GM19455 (cell line): Measurements from ENCODE around the gene PSORS1C1.
"Not testable (repeated sequence)": the region's sequence is repeated elsewhere in the genome, so short reads cannot be mapped to it uniquely, and the experiment has no call there.

Source experiments
- ATAC-seq: cut with Tn5 transposase; IDR thresholded peaks from one replicate; pipeline ENCODE4 v1.9.1; 2021; ENCODE audit not compliant: unreplicated experiment

Gene PSORS1C1, protein sequence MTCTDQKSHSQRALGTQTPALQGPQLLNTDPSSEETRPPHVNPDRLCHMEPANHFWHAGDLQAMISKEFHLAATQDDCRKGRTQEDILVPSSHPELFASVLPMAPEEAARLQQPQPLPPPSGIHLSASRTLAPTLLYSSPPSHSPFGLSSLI

DNA sequence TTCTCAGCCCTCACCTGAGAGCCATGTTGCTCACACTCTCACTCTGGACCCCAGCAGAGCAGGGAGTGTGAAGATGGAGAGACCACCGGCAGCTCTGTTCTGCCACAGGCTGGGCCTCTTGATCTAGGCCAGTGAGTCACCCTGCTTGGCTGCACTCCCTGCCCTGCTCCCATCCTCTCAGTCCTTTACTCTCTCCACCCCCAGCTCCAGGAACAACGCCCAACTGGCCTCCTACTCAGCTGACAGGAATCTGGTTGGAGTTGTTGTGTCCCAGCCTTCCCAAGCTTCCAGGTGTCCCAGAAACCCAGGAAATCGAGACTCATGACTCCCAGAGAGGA, at the start of gene PSORS1C1:
TSS of gene PSORS1C1 (plus strand) at position 260 of the 338 bp plus-strand sequence. CDS start 14,833 bp downstream, outside the sequence.
- ATAC-seq, result no peak

DNA sequence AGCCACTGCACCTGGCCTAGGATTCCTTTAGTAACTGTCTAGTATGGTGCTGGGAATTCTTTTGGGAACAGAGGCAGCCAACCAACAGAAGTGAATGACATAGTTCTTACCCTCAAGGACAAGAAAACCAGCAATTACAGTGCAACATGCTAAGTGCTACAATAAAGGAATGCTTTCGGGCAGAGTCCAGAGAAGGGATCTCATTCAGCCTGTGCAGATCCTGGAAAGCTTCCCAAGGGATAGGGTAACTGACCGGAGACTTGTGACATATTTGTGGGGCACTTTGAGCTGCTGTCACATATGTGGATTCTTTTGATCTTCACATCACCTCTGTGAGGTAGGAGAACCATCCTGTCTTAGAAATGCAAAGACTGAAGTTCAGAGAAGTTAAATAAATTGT, 49.0 kb upstream of the PSORS1C1 start:
- no peak for ATAC-seq

DNA sequence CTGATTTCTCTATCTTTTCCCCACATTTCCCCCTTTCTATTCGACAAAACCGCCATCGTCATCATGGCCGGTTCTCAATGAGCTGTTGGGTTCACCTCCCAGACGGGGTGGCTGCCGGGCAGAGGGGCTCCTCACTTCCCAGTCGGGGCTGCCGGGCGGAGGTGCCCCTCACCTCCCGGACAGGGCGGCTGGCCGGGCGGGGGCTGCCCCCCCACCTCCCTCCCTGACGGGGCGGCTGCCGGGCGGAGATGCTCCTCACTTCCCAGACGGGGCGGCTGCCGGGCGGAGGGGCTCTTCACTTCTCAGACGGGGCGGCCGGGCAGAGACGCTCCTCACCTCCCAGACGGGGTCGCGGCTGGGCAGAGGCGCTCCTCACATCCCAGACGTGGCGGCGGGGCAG, 47.6 kb upstream of the PSORS1C1 start:
- ATAC-seq, result not testable (repeated sequence)

DNA sequence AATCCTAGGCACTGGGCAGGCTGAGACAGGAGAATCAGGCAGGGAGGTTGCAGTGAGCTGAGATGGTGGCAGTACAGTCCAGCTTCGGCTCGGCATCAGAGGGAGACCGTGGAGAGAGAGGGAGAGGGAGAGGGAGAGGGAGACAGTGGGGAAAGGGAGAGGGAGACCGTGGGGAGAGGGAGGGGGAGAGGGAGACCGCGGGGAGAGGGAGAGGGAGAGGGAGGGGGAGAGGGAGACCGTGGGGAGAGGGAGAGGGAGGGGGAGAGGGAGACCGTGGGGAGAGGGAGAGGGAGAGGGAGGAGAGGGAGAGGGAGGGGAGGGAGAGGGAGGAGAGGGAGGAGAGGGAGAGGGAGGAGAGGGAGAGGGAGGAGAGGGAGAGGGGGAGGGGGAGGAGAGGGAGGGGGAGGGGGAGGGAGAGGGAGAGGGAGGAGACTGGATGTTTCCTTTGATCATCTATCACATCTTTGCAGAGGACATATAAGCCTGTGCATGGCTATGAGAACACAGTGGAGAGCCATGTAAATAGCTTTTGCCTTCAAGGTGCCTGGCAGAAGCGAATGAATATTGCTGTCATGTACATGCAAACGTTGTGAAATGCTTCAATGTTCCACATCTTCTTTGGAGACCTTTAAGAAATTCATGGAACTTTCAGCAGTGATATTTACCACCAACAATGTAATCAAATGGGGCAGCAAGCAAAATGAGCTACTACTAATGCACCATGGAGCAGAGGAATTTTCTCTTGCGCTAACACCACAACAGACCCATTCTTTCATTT, 46.5 kb upstream of the PSORS1C1 start:
- ATAC-seq, result not testable (repeated sequence)

DNA sequence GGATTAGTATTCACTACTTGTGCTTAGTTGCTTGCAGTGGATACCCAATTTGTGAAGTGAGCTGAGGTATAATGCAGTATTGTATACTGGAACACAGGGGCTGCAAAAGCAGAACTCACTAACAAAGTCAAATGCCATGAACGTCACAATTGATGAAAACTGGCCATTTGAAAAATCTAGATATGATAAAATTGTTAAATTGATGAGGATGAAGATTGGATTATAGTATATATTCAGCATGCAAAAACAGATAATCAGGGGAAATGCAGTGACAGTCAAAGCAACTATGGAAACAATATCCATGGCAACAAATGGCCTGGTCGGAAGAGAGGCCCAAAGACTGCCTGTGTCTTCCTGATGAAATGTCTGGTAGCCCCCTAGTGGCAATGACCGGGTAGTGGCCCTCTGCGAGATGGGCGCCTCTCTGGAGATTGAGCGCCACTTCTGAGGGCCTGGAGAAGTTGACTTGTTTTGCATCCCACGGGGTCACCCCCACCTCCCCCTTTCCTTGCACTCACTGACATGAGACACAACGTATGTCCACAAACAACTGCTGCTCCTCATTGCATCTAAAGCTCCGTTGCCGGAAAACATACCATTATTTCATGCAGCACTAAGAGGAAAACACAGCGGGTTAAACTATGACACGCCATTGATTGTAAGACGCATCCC, 45.8 kb upstream of the PSORS1C1 start:
- no peak for ATAC-seq

DNA sequence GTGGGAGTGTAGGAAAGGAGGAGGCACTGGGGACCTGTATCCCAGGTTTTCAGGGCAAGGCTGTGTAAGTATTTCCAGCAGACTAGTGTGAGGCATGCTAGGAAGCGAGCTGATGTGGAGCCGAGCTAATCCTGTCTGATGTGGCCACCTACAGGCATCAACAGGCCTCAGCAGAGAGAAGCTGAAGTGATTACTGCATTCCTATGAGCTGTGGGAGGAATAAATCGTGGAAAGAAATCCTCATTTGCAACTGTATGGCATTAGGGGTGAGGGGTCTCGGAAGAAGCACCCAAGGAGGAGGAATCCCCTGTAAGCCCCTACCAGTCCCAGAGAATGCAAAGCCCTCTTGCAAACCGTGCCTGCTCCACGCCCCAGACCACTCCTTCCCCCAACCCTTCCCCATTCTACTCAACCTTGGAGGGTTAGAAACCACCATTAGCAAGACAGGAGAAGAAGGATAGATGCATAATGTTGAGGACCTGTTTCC, 43.8 kb upstream of the PSORS1C1 start:
- no peak for ATAC-seq

DNA sequence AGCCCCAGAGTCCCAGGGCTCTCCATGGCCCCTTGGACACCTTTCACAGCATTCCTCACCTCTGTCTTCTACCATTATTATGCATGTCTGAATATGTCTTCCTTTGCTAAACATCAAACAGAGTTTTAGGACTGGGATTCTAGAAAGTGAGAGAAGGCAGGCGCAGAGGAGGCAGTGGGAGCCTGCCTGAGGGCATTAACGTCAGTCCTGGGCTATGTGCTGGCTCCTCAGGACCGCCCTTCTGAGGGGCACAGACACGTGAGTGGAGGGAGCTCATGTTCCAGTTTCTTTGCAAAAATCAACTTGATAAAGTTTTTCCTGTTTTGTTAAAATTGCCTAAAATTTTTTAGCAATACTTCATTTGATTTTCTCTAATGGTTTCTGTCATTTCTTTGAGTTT, 40.2 kb upstream of the PSORS1C1 start:
- no peak for ATAC-seq

DNA sequence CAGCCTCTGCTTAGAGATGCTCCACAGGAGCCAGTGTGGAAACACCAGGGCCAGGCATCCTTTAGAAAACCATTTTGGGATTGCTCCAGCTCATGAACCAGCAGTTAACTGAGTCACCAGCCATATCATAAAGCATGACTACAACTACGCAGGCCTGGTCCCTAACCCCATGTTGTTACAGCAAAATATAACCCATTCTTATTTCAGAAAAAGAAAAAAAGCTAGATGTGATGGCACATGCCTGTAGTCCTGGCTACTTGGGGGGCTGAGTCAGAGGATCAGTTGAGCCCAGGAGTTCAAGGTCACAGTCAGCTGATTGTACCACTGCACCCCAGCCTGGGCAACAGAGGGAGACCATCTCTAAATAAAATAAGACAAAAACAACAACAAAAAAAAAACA, 39.1 kb upstream of the PSORS1C1 start:
- ATAC-seq, result no peak

DNA sequence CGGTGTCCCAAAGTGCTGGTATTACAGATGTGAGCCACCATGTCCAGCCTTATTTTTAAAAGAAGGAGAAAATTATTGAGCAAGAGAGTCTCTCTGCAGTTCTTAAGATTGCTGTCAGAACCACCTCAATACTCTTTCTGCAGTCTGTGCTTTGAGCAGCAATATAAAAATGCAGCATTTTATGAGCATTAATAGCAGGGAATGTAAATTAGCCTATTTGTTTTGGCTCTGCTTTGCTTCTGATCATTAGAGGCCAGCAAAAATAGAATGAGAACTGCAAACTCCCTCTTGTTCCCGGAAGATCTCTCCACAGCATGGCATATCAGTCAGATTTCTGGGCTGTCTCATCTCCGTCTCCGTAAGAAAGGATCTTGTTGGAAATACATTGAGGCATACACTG, 38.0 kb upstream of the PSORS1C1 start:
- no peak for ATAC-seq

DNA sequence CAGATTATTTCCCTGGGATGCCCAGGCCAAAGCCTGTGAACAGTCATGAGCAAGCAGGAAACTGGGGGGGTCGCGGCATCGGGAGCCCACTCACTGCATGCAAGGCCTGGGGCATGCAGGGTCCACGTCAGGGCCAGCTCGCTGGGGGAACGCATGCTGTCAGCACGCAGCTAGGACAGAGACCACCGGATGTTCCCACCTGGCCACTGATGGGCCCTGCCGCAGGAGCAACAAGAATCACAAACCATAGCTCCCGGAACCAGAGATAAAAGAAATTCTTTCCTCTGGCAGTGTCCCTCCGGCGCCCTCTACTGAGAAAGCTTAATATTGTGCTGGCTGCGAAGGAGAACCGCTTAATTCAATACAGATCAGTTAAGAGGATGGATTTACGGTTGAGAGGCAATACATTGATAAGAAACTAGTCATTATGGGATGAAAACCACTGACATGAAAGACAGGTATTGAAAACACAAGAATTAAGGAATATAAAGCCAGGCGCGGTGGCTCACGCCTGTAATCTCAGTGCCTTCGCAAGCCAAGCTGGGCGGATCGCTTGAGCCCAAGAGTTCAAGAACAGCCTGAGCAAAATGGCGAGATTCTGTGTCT, 34.8 kb upstream of the PSORS1C1 start:
- no peak for ATAC-seq

DNA sequence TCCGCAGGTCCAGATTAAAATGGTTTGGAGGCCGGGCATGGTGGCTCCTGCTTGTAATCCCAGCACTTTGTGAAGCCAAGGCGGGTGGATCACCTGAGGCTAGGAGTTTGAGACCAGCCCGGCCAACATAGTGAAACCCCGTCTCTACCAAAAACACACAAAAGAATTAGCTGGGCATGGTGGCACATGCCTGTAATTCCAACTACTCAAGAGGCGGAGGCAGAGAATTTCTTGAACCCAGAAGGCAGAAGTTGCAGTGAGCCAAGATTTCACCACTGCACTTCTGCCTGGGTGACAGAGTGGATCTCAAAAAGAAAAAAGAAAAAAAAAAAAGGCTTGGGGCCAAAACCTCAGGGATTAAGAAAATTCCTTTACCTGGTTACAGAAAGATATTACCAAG, 32.7 kb upstream of the PSORS1C1 start:
- ATAC-seq, result no peak

DNA sequence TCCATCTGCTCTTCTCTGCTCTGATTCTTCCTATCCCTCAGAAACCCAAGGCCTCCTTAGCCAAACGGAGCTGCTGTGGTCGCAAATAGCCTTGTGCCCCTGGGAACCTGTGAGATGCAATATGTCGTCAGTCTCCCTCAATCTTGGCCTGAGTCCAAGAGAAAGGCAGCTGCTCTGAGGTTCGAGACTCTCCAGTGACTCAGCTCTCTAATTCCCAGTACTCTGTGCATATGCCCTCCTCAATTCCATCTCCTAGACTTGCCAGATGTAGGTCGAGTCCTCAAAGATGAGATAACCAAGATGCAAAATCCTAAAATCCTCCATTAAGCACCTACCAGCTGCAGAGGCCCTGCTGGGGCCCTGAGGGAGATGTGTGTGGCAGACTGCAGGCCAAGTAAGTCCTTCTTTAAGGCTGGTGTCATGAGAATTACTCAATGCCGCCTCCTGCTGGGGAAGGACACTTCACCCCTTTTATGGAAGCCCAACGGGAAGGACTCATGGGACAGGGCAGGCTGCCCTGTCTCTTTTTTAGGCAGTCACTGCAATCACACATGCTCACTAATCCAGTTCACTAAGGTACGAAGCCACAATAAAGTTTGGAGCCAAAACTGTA, 30.8 kb upstream of the PSORS1C1 start:
- no peak for ATAC-seq

DNA sequence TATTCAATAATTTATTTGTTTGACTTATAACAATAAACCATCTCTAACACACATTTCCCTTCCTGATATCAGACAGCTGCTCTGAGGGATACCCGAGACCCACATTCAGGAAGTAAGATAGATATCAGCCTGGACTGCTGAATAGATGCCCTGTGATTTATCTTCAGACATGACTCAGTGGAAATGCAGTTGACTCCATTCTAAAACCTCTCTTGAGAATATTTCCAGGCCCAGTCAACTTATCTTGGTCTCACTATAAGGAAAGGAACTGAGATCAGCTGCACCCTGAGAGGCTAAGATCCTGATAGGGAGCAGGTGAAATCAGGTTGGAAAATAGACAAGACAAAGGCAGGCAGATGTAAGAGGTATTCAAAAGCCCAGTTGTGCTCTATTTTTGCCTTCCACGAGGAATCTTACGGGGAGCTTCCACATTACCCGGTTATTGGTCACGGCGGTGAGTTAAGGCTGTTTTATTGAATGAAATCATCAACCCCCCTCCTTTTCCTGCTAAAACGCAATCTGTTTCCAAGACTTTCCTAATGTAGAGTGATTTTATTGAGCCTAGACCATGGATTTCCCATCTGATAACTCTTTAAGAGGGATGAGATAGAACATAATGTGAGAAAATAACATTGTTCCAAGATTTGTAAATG, 27.7 kb upstream of the PSORS1C1 start:
- no peak for ATAC-seq

DNA sequence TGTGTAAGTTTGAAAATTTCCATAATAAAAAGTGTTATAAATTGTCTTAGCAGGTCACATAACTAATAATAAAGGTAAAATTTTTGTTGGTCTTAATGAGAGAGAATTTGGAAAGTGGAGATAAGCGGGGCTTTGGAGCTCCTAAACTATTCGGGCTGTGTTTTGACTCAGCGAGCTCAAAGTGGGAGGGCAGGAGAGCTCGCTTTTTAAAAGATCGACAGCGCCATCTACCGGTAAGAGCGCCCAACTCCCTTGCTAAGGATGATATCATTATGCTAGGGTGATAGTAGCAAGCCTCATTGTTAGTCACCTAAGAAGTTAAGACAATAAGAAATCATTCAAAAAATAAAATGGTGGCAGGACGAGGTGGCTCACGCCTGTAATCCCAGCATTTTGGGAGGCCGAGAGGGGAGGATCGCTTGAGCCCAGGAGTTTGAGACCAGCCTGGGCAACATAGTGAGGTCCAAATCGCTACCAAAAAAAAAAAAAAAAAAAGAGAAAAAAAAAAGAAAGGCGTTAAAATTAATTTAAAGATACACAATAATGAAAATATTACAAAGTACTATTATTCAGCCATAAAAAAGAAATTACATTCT, 27.0 kb upstream of the PSORS1C1 start:
- ATAC-seq, result no peak

DNA sequence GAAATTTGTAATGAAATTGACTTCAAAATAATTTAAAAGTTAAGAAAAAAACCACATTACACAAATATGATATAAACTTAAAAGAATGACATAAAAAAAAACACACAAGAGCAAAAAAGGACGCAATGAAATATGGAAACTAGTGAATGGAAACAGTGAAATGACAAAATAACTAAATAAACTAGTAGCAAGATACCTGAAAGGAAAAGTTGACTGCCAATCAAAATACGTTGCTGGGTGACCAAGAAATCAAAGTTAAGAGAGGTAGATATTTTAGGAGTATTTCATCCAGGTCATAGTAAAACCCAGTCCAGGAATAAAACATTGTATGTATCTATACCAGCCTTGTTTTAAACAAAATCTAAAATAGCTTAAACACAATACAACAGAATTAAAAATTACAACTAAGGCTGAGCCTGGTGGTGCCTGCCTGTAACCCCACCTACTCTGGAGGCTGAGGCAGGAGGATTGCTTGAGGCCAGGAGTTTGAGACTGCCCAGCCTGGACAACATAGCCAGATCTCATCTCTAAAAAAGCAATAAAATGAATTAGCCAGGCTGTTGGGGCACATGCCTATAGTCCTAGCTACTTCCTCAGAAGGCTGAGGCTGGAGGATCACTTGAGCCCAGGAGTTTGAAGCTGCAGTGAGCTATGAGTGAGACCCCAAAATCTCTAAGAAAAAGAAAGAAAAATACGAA, 24.2 kb upstream of the PSORS1C1 start:
- ATAC-seq, result no peak

DNA sequence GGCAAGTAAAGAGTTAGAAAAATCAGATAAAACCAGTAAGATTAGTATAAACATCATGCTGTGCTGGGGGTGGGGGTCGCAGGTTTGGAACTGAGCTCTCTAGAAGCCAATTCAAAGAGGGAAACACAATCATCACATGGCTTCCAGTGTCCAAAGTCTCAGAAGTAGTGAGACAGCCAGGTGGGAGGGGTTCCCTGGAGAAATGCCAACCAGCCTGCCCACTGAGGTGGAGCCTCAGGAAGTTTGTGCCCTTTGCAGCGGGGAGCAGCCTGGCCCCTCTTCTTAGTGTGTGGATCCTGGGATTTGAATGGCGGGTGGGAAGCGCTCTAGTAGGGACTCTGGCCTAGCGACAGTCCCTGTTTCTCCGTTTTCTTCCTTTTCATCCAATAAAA, 23.6 kb upstream of the PSORS1C1 start:
- no peak for ATAC-seq

DNA sequence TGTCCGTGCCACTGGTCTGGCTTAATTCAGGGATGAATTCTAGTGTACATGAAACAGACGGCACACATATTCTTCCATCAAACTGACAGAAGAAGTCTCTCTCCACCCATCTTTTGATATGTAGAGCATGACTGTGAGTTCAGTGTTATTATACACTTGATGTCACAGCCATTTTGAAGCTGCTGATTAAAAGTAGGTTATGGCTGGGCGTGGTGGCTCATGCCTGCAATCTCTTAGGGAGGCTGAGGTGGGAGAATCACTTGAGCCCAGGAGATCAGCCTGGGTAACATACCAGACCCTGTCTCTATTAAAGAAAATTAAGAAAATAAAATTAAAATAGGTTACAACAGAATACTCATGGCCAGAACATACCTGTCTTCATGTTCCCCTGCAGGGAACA, 22.9 kb upstream of the PSORS1C1 start:
- no peak for ATAC-seq

DNA sequence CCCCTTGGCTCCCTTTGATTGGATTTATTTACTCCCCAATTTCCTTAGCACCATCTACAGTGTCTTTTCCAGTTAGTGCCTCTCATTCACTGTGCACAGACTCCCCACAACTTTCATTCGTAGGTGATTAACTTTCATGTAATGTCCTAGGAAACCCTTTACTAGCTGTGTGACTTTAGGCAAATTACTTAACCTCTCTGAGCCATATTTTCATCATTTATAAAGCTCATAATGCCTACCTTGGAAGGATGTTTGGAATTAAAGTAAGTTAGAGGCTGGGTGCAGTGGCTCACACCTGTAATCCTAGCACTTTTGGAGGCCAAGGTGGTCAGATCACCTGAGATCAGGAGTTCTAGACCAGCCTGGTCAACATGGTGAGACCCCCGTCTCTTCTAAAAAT, 22.4 kb upstream of the PSORS1C1 start:
- no peak for ATAC-seq

DNA sequence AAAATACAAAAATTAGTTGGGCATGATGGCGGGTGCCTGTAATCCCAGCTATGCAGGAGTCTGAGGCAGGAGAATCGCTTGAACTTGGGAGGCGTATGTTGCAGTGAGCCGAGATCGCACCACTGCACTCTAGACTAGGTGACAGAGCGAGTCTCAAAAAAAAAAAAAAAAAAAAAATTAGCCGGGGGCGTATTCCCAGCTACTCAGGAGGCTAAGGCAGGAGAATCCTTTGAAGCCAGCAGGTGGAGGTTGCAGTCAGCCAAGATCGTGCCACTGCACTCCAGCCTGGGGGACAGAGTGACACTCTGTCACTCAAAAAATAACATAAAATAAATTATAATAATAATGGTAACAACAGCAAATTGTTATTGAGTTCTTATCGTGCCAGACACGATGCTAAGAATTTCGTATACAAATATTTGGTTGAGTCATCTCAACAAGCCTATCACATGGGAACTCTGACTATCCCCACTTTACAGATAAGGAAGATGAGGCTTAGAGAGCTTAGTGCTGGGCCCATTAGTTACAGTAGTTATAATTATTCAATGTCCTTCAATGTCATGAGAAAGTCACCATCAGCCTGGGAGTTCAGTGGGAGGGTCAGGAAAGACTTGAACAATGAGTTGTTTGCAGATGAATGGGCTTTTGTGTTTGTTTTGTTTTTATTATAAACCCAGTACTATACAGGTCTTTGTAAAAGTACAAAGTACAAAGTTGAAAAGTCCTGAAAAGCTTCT, 21.7 kb upstream of the PSORS1C1 start:
- ATAC-seq, result no peak
